ENCODE results near the gene TSPAN15. TPM values are rescaled to one million over a fixed set of nuclear protein-coding genes. Genes with fewer than 3 reads are reported as not detected.
A peak's percentile ranks its signal among the peaks of the same experiment; 100 is the strongest.

Gene TSPAN15
- total and polyA plus RNA-seq, 2 experiments from 2014 or later = 6.6 to 10.1 TPM

GRCh38 chr10:69503896-69504265 is 52.6 kb downstream of the TSPAN15 start (continued):
- TF ChIP-seq ZNF462 (CRISPR knock-in tag; IDR thresholded peaks at IDR 0.05) = no peak
- TF ChIP-seq JUNB (IDR thresholded peaks at IDR 0.05; ENCODE audit: unreplicated experiment) = no peak
- TF ChIP-seq EZH2phosphoT487 (IDR thresholded peaks at IDR 0.05; ENCODE audit: unreplicated experiment) = no peak
- no peak for TF ChIP-seq NANOG (IDR thresholded peaks at IDR 0.05; ENCODE audit: borderline replicate concordance)

DNA sequence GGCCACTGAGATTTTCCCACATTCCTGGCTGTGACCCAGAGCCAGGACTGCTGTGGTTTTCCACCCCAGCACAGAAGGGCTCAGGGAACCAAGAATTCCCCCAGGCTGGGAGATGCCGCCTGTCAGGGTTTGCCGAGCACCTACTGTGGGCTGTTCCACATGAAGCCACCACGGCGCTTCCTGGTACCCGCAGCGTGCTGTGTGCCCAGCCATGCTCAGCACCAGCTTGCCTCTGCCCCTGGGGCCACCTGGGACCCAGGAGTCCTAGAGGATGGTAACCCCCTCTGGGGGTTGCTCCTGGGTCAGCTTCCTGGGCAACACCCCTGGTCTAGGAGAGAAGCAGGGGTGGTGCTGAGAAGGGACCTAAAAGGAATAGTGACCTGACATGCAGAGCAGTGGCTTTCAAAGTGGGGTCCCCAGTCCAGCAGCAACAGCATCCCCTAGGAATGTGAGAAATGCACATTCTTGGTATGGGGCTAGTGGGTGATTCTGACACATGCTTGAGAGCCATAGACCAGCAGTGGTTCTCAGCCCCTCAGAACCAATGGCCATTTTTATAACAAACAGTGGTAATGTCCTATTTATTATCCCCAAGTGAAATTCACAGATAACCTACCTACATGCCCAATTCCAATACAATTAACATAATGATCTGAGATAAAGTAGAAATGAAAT is 53.4 kb downstream of the TSPAN15 start:
- Mint-ChIP-seq H3K36me3 (ENCODE audit: low read depth) (no peaks in the 10 kb centered on the region), H3K27me3 (ENCODE audit: insufficient read depth, low read depth, poor library complexity) (peaks cover 8% of the 10 kb centered on the region), H3K27ac (no peak overlapping the region), H3K4me3 (no peak overlapping the region), H3K4me1 (peaks cover 17% of the 10 kb centered on the region), H3K9me3 (no peaks in the 10 kb centered on the region)
- ATAC-seq (no peak), DNase-seq (ENCODE audit: low spot score) (peak; percentile 20)
- Histone ChIP-seq H3K27ac (ENCODE audit: low read depth) (no peak overlapping the region), H3F3A (replicated peaks; ENCODE audit: low read depth) (no peaks in the 10 kb centered on the region), H2AFZ (no peak overlapping the region), H3K27me3 (ENCODE audit: insufficient read depth) (no peaks in the 10 kb centered on the region), H3K36me3 (ENCODE audit: insufficient read depth) (no peaks in the 10 kb centered on the region), H3K4me1 (ENCODE audit: insufficient read depth) (peaks cover 10% of the 10 kb centered on the region; the same call in 1 of the 2 replicates), H3K9me2 (ENCODE audit: insufficient read depth) (no peaks in the 10 kb centered on the region), H4K20me1 (replicated peaks; ENCODE audit: insufficient read depth) (no peaks in the 10 kb centered on the region), H3K79me2 (replicated peaks; ENCODE audit: insufficient read depth) (no peaks in the 10 kb centered on the region), H3K4me3 (no peak overlapping the region), H3K4me2 (no peak overlapping the region)
- TF ChIP-seq REST (IDR thresholded peaks at IDR 0.05; ENCODE audit: unreplicated experiment) = no peak
- TF ChIP-seq NANOG (IDR thresholded peaks at IDR 0.05; ENCODE audit: borderline replicate concordance) = no peak
- TF ChIP-seq, protein P1, sequence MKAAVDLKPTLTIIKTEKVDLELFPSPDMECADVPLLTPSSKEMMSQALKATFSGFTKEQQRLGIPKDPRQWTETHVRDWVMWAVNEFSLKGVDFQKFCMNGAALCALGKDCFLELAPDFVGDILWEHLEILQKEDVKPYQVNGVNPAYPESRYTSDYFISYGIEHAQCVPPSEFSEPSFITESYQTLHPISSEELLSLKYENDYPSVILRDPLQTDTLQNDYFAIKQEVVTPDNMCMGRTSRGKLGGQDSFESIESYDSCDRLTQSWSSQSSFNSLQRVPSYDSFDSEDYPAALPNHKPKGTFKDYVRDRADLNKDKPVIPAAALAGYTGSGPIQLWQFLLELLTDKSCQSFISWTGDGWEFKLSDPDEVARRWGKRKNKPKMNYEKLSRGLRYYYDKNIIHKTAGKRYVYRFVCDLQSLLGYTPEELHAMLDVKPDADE (IDR thresholded peaks at IDR 0.05) = no peak
- no peak for TF ChIP-seq ZNF114 (CRISPR knock-in tag; IDR thresholded peaks at IDR 0.05)
- no peak for TF ChIP-seq CREB1 (CRISPR knock-in tag; IDR thresholded peaks at IDR 0.05; ENCODE audit: low read depth)

Data from GM23338 (cell line).